Measurements from ENCODE around the gene CRY2. TPM values are rescaled to one million over a fixed set of nuclear protein-coding genes. Genes with fewer than 3 reads are reported as not detected.

The CRY2 gene
- polyA plus RNA-seq, 1 of the 3 experiments (the other 2 are of a cell fraction): 6.7 TPM

GRCh38 chr11:45884596-45885185 is 37.4 kb downstream of the CRY2 start:
- Histone ChIP-seq H3K27me3 (ENCODE audit: insufficient read depth) (no peaks in the 10 kb centered on the region), H2AFZ (ENCODE audit: low read depth) (no peak overlapping the region), H3K36me3 (replicated peaks in 1 of 2; ENCODE audit: control insufficient read depth in 1 of 2, insufficient read depth in 2 of 2, low read length in 1 of 2) (peaks cover 0 to 7% of the 10 kb centered on the region in 2 experiments), H3K79me2 (ENCODE audit: insufficient read depth) (no peaks in the 10 kb centered on the region), H3K4me1 (ENCODE audit: control insufficient read depth in 1 of 2, insufficient read depth in 2 of 2, low read depth in 1 of 2, low read length in 1 of 2) (peaks cover 18 to 62% of the 10 kb centered on the region in 2 experiments), H4K20me1 (ENCODE audit: insufficient read depth) (peaks cover 24% of the 10 kb centered on the region), H3K9ac (no peak overlapping the region), H3K9me2 (no peaks in the 10 kb centered on the region), H3F3A (replicated peaks; ENCODE audit: insufficient read depth) (peaks cover 8% of the 10 kb centered on the region), H3K27ac (ENCODE audit: low read depth in 2 of 2, low read length in 1 of 2) (peak overlapping the region in 1 of 2 experiments; percentile 56; a peak in 1 of 4 replicates), H3K4me3 (ENCODE audit: low read depth in 2 of 2, low read length in 1 of 2) (peak overlapping the region in 1 of 2 experiments; percentile 67; a peak in 1 of 4 replicates), H3K4me2 (no peak overlapping the region), H3K9me3 (no peaks in the 10 kb centered on the region)
- no peak for DNase-seq
- ChIA-PET CTCF (interaction anchor here (1.0 kb wide), 2 partner anchors 12 to 42 kb away, joined by 5 read pairs; no protein-coding TSS in a partner anchor), POLR2A (interaction anchor here (1.0 kb wide), 1 partner anchor 14 kb away, joined by 3 read pairs; no protein-coding TSS in a partner anchor)
- WGBS (ENCODE audit: low lambda C conversion rate): 86% methylated on average over 10 of the region's 10 CpGs
- TF ChIP-seq MXI1 (IDR thresholded peaks at IDR 0.05; ENCODE audit: low read depth, low read length) (no peak), CHD2 (IDR thresholded peaks at IDR 0.05; ENCODE audit: low read length, partially characterized antibody) (no peak), USF1 (IDR thresholded peaks at IDR 0.05; ENCODE audit: borderline replicate concordance, low read depth) (no peak), PBX3 (IDR thresholded peaks at IDR 0.05) (no peak), RCOR1 (IDR thresholded peaks at IDR 0.05; ENCODE audit: low read length) (no peak), RFX5 (IDR thresholded peaks at IDR 0.05; ENCODE audit: low read length) (no peak), FOSL2 (IDR thresholded peaks at IDR 0.05; ENCODE audit: borderline replicate concordance, low read depth) (no peak), EP300 (IDR thresholded peaks at IDR 0.05; ENCODE audit: borderline replicate concordance in 1 of 2, low read depth in 1 of 2, low read length in 1 of 2) (no peak), EZH2phosphoT487 (IDR thresholded peaks at IDR 0.05; ENCODE audit: borderline replicate concordance, low read depth) (no peak), ELF1 (IDR thresholded peaks at IDR 0.05) (no peak), TEAD4 (IDR thresholded peaks at IDR 0.05; ENCODE audit: borderline replicate concordance, insufficient read depth) (no peak)
- TF ChIP-seq, protein P1, sequence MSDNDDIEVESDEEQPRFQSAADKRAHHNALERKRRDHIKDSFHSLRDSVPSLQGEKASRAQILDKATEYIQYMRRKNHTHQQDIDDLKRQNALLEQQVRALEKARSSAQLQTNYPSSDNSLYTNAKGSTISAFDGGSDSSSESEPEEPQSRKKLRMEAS (IDR thresholded peaks at IDR 0.05; ENCODE audit: low read depth): no peak
- TF ChIP-seq, protein P2, sequence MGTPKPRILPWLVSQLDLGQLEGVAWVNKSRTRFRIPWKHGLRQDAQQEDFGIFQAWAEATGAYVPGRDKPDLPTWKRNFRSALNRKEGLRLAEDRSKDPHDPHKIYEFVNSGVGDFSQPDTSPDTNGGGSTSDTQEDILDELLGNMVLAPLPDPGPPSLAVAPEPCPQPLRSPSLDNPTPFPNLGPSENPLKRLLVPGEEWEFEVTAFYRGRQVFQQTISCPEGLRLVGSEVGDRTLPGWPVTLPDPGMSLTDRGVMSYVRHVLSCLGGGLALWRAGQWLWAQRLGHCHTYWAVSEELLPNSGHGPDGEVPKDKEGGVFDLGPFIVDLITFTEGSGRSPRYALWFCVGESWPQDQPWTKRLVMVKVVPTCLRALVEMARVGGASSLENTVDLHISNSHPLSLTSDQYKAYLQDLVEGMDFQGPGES (IDR thresholded peaks at IDR 0.05; ENCODE audit: low read depth, low read length): no peak
